ENCODE data around the gene ZSWIM3. TPM values are rescaled to one million over a fixed set of nuclear protein-coding genes. Genes with fewer than 3 reads are reported as not detected.

ZSWIM3 gene
- total RNA-seq, 2 donors from 2014 or later, result 4.6 to 5.2 TPM

DNA sequence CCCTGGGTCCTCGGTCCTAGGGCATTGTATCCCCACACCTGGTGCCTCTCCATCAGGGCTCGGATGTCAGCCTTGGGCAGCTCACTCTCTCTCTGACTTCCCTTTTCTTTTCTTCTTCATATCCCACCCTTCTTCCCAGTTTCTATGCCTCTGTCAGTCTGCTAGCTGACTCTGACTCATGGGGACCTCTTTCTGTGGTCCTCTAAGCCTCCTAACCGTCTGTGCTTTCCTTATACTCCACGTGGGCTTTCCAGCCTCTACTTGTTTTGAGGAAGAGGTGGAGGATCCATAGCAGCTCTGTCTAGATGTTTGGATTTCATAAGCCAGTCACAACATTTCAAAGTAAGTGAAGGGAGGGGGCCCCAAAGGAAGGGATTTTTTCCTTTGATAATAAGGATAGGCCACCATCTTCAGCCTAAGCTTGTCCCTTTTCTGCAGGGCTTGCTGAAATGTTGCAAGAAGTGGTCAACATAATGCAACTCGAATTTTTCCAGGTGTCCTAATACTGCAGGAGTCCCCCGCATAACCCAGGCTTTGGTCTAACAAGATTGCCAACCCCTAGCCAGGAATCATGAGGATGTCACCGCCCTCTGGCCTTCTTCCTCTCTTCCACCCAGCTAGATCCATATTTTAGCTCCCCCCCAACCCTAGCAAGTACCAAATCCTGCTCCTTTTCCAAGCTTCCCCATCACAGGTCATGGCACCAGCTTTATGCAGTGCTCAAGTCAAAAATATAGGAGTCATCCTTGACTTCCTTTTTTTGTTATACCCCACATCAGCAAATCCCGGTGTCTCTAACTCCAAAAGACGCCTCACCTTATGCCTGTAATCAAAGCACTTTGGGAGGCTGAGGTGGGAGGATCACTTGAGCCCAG is 63.3 kb downstream of the ZSWIM3 start:
- H3K36me3 ChIP-seq, result no peaks in the 10 kb centered on the region
- H3K4me1 ChIP-seq, result no peaks in the 10 kb centered on the region
- no peak for DNase-seq
- H3K4me3 ChIP-seq, result no peak overlapping the region
- H3K9ac ChIP-seq (ENCODE audit: low read depth in 2 of 2, low read length in 2 of 2), result peak overlapping the region in 1 of 2 donors; percentile 24
- H3K27me3 ChIP-seq, result no peaks in the 10 kb centered on the region
- H3K27ac ChIP-seq, result peak overlapping the region; percentile 37
- intact Hi-C loops (cut with DNase I), result no loop called here
- no peaks in the 10 kb centered on the region for H3K9me3 ChIP-seq
- TF ChIP-seq, protein P1, sequence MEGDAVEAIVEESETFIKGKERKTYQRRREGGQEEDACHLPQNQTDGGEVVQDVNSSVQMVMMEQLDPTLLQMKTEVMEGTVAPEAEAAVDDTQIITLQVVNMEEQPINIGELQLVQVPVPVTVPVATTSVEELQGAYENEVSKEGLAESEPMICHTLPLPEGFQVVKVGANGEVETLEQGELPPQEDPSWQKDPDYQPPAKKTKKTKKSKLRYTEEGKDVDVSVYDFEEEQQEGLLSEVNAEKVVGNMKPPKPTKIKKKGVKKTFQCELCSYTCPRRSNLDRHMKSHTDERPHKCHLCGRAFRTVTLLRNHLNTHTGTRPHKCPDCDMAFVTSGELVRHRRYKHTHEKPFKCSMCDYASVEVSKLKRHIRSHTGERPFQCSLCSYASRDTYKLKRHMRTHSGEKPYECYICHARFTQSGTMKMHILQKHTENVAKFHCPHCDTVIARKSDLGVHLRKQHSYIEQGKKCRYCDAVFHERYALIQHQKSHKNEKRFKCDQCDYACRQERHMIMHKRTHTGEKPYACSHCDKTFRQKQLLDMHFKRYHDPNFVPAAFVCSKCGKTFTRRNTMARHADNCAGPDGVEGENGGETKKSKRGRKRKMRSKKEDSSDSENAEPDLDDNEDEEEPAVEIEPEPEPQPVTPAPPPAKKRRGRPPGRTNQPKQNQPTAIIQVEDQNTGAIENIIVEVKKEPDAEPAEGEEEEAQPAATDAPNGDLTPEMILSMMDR (IDR thresholded peaks at IDR 0.05), result no peak

DNA sequence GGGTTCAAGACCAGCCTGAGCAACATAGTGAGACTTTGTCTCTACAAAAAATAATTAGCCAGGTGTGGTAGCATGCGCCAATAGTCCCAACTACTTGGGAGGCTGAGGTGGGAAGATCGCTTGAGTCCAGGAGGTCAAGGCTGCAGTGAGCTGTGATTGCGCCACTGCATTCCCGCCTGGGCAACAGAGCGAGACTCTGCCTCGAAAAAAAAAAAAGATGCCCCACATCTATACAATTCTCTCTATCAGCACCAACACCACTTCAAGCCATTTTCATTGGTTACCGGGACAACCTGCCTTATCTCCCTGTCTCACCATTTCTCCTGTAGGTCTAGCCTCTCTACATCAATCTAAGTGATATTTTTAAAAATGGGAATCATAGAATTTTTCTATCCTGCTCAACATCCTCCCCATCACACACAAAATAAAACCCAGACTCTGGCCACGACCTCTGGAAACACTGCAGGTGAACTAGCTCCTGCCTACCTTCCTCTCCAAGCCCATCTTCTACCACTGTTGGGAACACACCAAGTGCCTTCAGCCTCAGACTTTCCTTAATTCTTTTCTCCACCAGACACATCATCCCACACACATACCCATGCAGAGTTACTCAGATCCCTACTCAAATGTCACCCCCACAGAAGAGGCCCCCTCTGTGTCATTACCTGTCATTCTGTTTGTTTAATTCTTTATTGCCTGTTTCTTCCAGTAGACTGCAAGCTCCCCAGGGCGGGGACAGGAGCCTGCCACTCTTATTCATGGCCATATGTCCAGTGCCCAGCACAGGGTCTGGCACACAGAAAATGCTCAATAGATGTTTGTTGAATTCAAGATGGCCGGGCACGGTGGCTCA is 64.1 kb downstream of the ZSWIM3 start:
- no peaks in the 10 kb centered on the region for H3K36me3 ChIP-seq
- no peak for DNase-seq
- intact Hi-C loops (cut with DNase I), result no loop called here
- H3K9ac ChIP-seq (ENCODE audit: low read depth in 2 of 2, low read length in 2 of 2), result no peak overlapping the region
- H3K9me3 ChIP-seq, result no peaks in the 10 kb centered on the region
- H3K4me1 ChIP-seq, result no peaks in the 10 kb centered on the region
- H3K4me3 ChIP-seq, result no peak overlapping the region
- TF ChIP-seq, protein P1 (IDR thresholded peaks at IDR 0.05), result no peak
- no peak overlapping the region for H3K27ac ChIP-seq
- no peaks in the 10 kb centered on the region for H3K27me3 ChIP-seq

DNA sequence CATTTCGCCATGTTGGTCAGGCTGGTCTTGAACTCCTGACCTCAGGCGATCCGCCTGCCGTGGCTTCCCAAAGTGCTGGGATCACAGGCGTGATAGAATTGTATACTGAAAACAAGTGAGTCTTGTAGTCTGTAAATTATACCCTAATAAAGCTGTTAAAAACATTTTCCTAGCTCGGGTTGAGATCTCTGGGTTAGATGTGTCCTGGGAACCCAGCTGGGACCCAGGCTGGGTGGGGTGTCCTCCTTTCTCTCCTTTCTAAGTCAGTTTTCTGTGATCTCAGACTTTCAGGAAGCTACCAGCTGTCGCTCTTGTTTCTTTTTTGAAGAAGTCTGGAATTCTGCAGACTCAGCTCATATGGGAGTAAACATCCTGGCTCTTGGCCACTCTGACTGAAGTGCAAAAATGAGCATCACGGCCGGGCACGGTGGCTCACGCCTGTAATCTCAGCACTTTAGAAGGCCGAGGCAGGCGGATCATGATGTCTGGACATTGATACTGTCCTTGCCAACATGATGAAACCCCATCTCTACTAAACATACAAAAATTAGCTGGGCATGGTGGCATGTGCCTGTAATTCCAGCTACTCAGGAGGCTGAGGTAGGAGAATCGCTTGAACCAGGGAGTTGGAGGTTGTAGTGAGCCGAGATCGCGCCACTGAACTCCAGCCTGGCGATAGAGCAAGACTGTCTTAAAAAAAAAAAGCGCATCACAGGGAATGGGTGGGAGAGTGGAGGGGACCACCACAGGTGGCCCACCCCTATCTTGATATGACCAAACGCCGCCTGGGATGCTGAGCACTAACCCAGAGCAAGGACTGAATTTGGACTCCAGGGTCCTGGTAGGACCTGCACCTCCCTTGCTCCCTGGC is 67.2 kb downstream of the ZSWIM3 start:
- Histone ChIP-seq H3K4me1 (no peaks in the 10 kb centered on the region), H3K27ac (peak overlapping the region; percentile 66), H3K4me3 (no peak overlapping the region), H3K9me3 (no peaks in the 10 kb centered on the region), H3K9ac (ENCODE audit: low read depth in 2 of 2, low read length in 2 of 2) (no peak overlapping the region), H3K36me3 (no peaks in the 10 kb centered on the region), H3K27me3 (no peaks in the 10 kb centered on the region)
- TF ChIP-seq, protein P1 (IDR thresholded peaks at IDR 0.05), result no peak
- peak; percentile 42 for DNase-seq
- intact Hi-C loops (cut with DNase I), result no loop called here

DNA sequence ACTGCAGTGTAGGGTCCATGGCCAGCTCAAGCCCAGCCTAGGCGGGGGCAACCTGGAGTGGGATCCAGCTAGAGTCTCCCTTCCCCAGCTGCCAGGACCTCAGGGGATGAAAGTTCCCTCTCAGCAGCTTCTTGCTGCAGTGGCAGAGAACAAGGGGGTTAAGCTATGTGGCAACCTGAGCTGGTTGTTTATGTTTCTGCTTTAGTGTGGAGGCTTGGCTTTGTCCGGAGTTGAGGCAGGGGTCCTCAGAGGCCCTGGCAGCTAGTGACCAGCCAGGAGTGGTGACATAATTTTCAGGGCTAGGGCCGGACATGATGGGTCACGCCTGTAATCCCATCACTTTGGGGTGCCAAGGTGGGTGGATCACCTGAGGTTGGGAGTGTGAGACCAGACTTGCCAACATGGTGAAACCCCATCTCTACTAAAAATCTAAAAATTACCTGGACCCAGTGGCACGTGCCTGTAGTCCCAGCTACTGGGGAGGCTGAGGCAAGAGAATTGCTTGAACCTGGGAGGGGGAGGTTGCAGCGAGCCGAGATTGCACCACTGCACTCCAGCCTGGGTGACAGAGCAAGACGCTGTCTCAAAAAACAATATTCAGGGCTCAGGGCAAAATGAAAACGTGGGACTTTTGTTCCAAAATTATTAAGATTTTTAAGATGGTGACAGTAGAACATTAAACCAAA is 68.5 kb downstream of the ZSWIM3 start:
- intact Hi-C loops (cut with DNase I), result no loop called here
- Histone ChIP-seq H3K4me3 (no peak overlapping the region), H3K27ac (no peak overlapping the region), H3K4me1 (no peaks in the 10 kb centered on the region), H3K36me3 (no peaks in the 10 kb centered on the region), H3K27me3 (no peaks in the 10 kb centered on the region), H3K9ac (ENCODE audit: low read depth in 2 of 2, low read length in 2 of 2) (no peak overlapping the region), H3K9me3 (no peaks in the 10 kb centered on the region)
- DNase-seq, result no peak
- TF ChIP-seq, protein P1 (IDR thresholded peaks at IDR 0.05), result no peak

All from colonic mucosa (tissue), 4 donors.